DOHH2 (cell line): ENCODE results near the gene CENPO.

Experiments used
- H3F3A ChIP-seq: fragments of 200-600 bp; sonication (generic), shearing (Covaris generic); 2 replicates; pipeline ENCODE4 v1.6.0; 2016; ENCODE audit warnings: antibody characterized with exemption, mild to moderate bottlenecking; ENCODE audit not compliant: control insufficient read depth, insufficient read depth
- H3K27ac ChIP-seq: fragments of 200-600 bp; sonication (generic); 2 replicates; pipeline ENCODE4 v1.5.1; 2014; ENCODE audit warnings: low read depth, mild to moderate bottlenecking, low read length, moderate library complexity
- H3K27me3 ChIP-seq: fragments of 200-600 bp; sonication (generic); 2 replicates; pipeline ENCODE4 v1.6.1; 2014; ENCODE audit warnings: mild to moderate bottlenecking, low read length, mixed read lengths; ENCODE audit not compliant: control insufficient read depth
- H3K36me3 ChIP-seq: fragments of 200-600 bp; sonication (generic); 2 replicates; pipeline ENCODE4 v1.6.1; 2014; ENCODE audit warnings: mild to moderate bottlenecking, low read length, moderate library complexity, mixed read lengths; ENCODE audit not compliant: control insufficient read depth
- H3K4me1 ChIP-seq: fragments of 200-600 bp; sonication (generic); 2 replicates; pipeline ENCODE4 v1.6.1; 2014; ENCODE audit warnings: mild to moderate bottlenecking, low read length, mixed read lengths; ENCODE audit not compliant: control insufficient read depth
- H3K4me2 ChIP-seq: fragments of 200-600 bp; sonication (generic); 2 replicates; pipeline ENCODE4 v1.6.0; 2014; ENCODE audit warnings: mild to moderate bottlenecking, low read length, moderate library complexity
- H3K4me3 ChIP-seq: fragments of 200-600 bp; sonication (generic); 2 replicates; pipeline ENCODE4 v1.5.1; 2014; ENCODE audit warnings: mild to moderate bottlenecking, low read length, mixed read lengths
- H3K79me2 ChIP-seq: fragments of 200-600 bp; sonication (generic); 2 replicates; pipeline ENCODE4 v1.6.1; 2014; ENCODE audit warnings: mild to moderate bottlenecking, low read length, mixed read lengths; ENCODE audit not compliant: control insufficient read depth
- H3K9me2 ChIP-seq: fragments of 200-600 bp; sonication (generic); replicated peaks from 2 replicates; pipeline ENCODE4 v1.6.1; 2014; ENCODE audit warnings: mild to moderate bottlenecking, low read length, mixed read lengths; ENCODE audit not compliant: control insufficient read depth
- H3K9me3 ChIP-seq: fragments of 200-600 bp; sonication (generic); 2 replicates; pipeline ENCODE4 v1.6.1; 2014; ENCODE audit warnings: antibody characterized with exemption, low read length, mixed read lengths; ENCODE audit not compliant: control insufficient read depth, insufficient read depth
- H4K20me1 ChIP-seq: fragments of 200-600 bp; sonication (generic); 2 replicates; pipeline ENCODE4 v1.6.0; 2014; ENCODE audit warnings: low read depth, mild to moderate bottlenecking, antibody characterized with exemption, low read length, moderate library complexity; ENCODE audit not compliant: control insufficient read depth, insufficient read depth
- EZH2phosphoT487 ChIP-seq: fragments of 200-600 bp; sonication (generic); IDR thresholded peaks from 2 replicates; pipeline ENCODE4 v1.6.1; 2017; ENCODE audit warnings: borderline replicate concordance, mild to moderate bottlenecking, antibody characterized with exemption, low read length, moderate library complexity, mixed read lengths
- TF ChIP-seq, protein P1 (sequence below): fragments of 200-600 bp; sonication (generic); IDR thresholded peaks from one replicate; pipeline ENCODE4 v1.5.1; 2014; ENCODE audit warnings: antibody characterized with exemption, mild to moderate bottlenecking, low read depth, low read length; ENCODE audit not compliant: poor library complexity, severe bottlenecking

Gene CENPO

DNA sequence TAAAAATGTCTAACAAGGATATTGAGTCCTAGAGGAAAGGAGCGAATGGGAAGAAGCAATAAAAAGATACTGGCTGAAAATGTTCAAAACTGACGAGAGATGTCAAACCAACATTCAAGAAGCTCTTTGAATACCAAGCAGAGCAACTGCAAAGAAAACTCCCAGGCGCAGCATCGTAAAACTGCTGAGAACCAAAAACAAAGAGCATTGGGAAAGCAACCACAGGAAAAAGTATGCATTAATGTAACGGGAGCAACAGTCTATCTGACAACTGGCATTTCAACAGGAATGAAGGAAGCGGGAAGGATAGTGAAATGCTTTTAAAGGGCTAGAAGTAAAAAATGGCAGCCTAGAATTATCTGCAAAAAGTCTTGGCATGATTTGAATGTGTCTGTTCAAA lies 73.7 kb downstream of the CENPO start:
- H3K4me1 ChIP-seq, result no peaks in the 10 kb centered on the region
- no peaks in the 10 kb centered on the region for H3K27me3 ChIP-seq
- no peaks in the 10 kb centered on the region for H3K9me2 ChIP-seq
- H3K27ac ChIP-seq, result no peak overlapping the region
- H3K4me2 ChIP-seq, result no peak overlapping the region
- H4K20me1 ChIP-seq, result no peaks in the 10 kb centered on the region
- TF ChIP-seq EZH2phosphoT487, result no peak
- TF ChIP-seq, protein P1, sequence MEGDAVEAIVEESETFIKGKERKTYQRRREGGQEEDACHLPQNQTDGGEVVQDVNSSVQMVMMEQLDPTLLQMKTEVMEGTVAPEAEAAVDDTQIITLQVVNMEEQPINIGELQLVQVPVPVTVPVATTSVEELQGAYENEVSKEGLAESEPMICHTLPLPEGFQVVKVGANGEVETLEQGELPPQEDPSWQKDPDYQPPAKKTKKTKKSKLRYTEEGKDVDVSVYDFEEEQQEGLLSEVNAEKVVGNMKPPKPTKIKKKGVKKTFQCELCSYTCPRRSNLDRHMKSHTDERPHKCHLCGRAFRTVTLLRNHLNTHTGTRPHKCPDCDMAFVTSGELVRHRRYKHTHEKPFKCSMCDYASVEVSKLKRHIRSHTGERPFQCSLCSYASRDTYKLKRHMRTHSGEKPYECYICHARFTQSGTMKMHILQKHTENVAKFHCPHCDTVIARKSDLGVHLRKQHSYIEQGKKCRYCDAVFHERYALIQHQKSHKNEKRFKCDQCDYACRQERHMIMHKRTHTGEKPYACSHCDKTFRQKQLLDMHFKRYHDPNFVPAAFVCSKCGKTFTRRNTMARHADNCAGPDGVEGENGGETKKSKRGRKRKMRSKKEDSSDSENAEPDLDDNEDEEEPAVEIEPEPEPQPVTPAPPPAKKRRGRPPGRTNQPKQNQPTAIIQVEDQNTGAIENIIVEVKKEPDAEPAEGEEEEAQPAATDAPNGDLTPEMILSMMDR, result no peak
- no peaks in the 10 kb centered on the region; the same call in none of the 2 replicates for H3K79me2 ChIP-seq
- no peaks in the 10 kb centered on the region for H3F3A ChIP-seq
- H3K9me3 ChIP-seq, result no peaks in the 10 kb centered on the region
- no peak overlapping the region for H3K4me3 ChIP-seq
- peaks cover 28% of the 10 kb centered on the region for H3K36me3 ChIP-seq

DNA sequence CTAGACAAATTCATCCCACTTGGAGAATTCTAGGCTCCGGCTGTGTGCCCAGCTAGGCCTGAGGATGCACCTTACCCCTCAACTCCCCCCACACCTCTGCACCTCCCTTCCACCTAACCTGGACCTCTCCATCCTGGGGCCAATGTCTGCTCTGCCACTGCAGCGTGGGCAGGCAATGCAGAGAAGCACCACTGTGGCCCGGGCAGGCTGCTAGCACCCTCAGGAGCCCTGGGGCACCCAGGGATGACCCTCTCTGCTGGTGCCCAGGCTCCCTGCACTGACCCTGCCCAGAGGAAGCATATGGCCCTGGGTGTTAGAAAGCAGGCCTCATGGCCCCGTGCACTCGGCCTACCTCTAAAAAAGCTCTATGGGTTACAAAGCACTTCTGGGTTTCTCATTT lies 77.2 kb downstream of the CENPO start:
- no peak for TF ChIP-seq EZH2phosphoT487
- TF ChIP-seq, protein P1, result no peak
- Histone ChIP-seq H3F3A (no peaks in the 10 kb centered on the region), H3K27ac (no peak overlapping the region), H3K4me2 (no peak overlapping the region), H3K9me2 (no peaks in the 10 kb centered on the region), H3K4me1 (no peaks in the 10 kb centered on the region), H3K79me2 (peaks cover 11% of the 10 kb centered on the region), H3K4me3 (no peak overlapping the region), H3K36me3 (peaks cover 27% of the 10 kb centered on the region), H3K9me3 (no peaks in the 10 kb centered on the region), H3K27me3 (no peaks in the 10 kb centered on the region), H4K20me1 (no peaks in the 10 kb centered on the region)

GRCh38 chr2:24870891-24871705 lies 77.9 kb downstream of the CENPO start:
- H3K4me3 ChIP-seq, result no peak overlapping the region
- peaks cover 23% of the 10 kb centered on the region for H3K36me3 ChIP-seq
- H3K4me2 ChIP-seq, result no peak overlapping the region
- no peaks in the 10 kb centered on the region for H3K9me2 ChIP-seq
- peaks cover 18% of the 10 kb centered on the region for H3K79me2 ChIP-seq
- no peaks in the 10 kb centered on the region for H4K20me1 ChIP-seq
- H3F3A ChIP-seq, result no peaks in the 10 kb centered on the region
- H3K4me1 ChIP-seq, result no peaks in the 10 kb centered on the region
- no peak overlapping the region for H3K27ac ChIP-seq
- no peaks in the 10 kb centered on the region for H3K27me3 ChIP-seq
- no peaks in the 10 kb centered on the region for H3K9me3 ChIP-seq
- TF ChIP-seq EZH2phosphoT487, result no peak
- TF ChIP-seq, protein P1, result no peak
